HFFc6 (cell line): ENCODE measurements around the gene EPPIN. TPM values are rescaled to one million over a fixed set of nuclear protein-coding genes. Genes with fewer than 3 reads are reported as not detected.

Experiments used
- DNase-seq: peaks from one replicate; pipeline ENCODE4 v3.0.0-alpha.2; 2018
- H3K27ac Mint-ChIP-seq: 2 replicates; pipeline ENCODE4 v1.8.0; 2020; ENCODE audit warnings: mild to moderate bottlenecking, mixed read lengths
- H3K27me3 Mint-ChIP-seq: 2 replicates; pipeline ENCODE4 v1.8.0; 2021; ENCODE audit warnings: mild to moderate bottlenecking, moderate library complexity, mixed read lengths; ENCODE audit not compliant: insufficient read depth
- H3K36me3 Mint-ChIP-seq: 2 replicates; pipeline ENCODE4 v1.8.0; 2021; ENCODE audit warnings: low read depth, mixed read lengths
- H3K4me1 Mint-ChIP-seq: 2 replicates; pipeline ENCODE4 v1.8.0; 2020; ENCODE audit warnings: low read depth, mixed read lengths
- H3K4me3 Mint-ChIP-seq: 2 replicates; pipeline ENCODE4 v1.8.0; 2020; ENCODE audit warnings: mild to moderate bottlenecking, moderate library complexity, mixed read lengths
- H3K9me3 Mint-ChIP-seq: 2 replicates; pipeline ENCODE4 v1.8.0; 2020; ENCODE audit warnings: mild to moderate bottlenecking, mixed read lengths
- total RNA-seq, 6 experiments: library from RNA; stranded (reverse); fragmentation: NEBNext Ultra II Directional; extraction: Animal tissue kit (Norgen Biotek cat#: 25700); gene quantifications; 2 replicates in 1 of 6; 3 replicates in 5 of 6; pipeline ENCODE4 v1.2.3, GENCODE V29; 2021
- TF ChIP-seq, protein P1 (sequence below): fragments of 200-600 bp; sonication (generic); IDR thresholded peaks from 2 replicates; pipeline ENCODE4 v1.5.0; 2021; ENCODE audit warnings: antibody characterized with exemption, mild to moderate bottlenecking

Gene EPPIN
- total RNA-seq, 6 experiments from 2014 or later, result not detected

DNA sequence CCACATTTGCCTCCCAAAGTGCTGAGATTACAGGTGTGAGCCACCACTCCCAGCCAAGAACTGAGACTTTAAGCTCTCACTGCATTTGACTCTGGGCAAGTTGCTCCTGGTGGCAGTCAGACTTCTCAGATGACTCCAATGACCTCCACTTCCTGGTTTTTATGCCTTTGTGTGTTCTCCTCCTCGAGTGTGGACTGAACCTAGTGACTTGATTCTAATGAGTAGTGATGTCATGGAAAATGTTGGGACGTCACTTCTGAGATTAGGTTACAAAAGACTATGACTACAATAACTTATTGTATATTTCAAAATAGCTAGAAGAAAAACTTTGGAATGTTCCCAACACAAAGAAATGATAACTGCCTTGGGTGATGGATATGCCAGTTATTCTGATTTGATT lies 43.8 kb downstream of the EPPIN start:
- H3K4me3 Mint-ChIP-seq, result no peak overlapping the region
- H3K9me3 Mint-ChIP-seq, result no peaks in the 10 kb centered on the region
- H3K36me3 Mint-ChIP-seq, result no peaks in the 10 kb centered on the region
- no peak overlapping the region for H3K27ac Mint-ChIP-seq
- no peaks in the 10 kb centered on the region for H3K4me1 Mint-ChIP-seq
- peaks cover 9% of the 10 kb centered on the region; the same call in 1 of the 2 replicates for H3K27me3 Mint-ChIP-seq
- no peak for DNase-seq
- TF ChIP-seq, protein P1, sequence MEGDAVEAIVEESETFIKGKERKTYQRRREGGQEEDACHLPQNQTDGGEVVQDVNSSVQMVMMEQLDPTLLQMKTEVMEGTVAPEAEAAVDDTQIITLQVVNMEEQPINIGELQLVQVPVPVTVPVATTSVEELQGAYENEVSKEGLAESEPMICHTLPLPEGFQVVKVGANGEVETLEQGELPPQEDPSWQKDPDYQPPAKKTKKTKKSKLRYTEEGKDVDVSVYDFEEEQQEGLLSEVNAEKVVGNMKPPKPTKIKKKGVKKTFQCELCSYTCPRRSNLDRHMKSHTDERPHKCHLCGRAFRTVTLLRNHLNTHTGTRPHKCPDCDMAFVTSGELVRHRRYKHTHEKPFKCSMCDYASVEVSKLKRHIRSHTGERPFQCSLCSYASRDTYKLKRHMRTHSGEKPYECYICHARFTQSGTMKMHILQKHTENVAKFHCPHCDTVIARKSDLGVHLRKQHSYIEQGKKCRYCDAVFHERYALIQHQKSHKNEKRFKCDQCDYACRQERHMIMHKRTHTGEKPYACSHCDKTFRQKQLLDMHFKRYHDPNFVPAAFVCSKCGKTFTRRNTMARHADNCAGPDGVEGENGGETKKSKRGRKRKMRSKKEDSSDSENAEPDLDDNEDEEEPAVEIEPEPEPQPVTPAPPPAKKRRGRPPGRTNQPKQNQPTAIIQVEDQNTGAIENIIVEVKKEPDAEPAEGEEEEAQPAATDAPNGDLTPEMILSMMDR, result no peak

DNA sequence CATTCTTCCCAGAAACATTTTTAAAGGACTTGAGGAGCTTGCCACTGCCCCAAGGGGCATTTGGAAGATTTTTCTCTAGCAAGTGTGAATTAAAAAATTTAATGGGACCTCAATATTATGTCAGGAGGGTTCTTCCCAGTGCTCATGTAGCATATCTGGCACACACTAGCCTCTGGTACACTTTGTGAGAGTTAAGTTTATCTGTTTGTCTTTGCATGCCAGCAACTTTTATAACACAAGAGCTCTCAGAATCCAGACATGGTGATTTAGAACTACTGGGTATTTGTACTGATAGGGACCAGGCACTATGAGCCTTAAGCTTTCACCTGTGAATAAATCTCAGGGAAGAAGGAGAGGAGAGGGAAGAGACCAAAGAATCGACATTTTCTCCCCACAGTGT lies 44.6 kb downstream of the EPPIN start:
- no peaks in the 10 kb centered on the region for H3K9me3 Mint-ChIP-seq
- H3K4me1 Mint-ChIP-seq, result no peaks in the 10 kb centered on the region
- no peak for DNase-seq
- TF ChIP-seq, protein P1, result no peak
- H3K36me3 Mint-ChIP-seq, result no peaks in the 10 kb centered on the region
- H3K27ac Mint-ChIP-seq, result no peak overlapping the region
- no peak overlapping the region for H3K4me3 Mint-ChIP-seq
- H3K27me3 Mint-ChIP-seq, result peaks cover 7% of the 10 kb centered on the region; the same call in 1 of the 2 replicates

DNA sequence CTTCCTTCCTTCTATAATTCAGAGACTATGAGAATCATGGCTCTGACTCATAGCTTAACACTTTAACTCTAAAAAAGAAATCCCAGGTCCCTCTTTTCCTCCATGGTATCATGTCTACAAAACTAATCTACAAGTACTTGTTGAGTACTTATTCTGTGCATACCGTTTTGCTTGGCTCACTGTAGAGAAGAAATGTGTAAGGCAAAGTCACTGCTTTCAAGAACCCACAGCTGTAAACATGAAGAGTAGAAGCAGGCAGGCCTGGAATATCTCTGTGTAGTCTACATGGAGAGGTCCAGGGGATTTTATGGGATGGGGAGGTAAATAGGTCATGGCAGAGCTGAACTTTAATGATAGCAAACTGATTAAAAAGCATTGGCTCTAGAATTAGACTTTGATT lies 45.6 kb downstream of the EPPIN start:
- Mint-ChIP-seq H3K4me3 (no peak overlapping the region), H3K9me3 (no peaks in the 10 kb centered on the region), H3K27ac (no peak overlapping the region), H3K27me3 (peaks cover 13% of the 10 kb centered on the region), H3K4me1 (no peaks in the 10 kb centered on the region), H3K36me3 (no peaks in the 10 kb centered on the region)
- no peak for DNase-seq
- TF ChIP-seq, protein P1, result no peak

DNA sequence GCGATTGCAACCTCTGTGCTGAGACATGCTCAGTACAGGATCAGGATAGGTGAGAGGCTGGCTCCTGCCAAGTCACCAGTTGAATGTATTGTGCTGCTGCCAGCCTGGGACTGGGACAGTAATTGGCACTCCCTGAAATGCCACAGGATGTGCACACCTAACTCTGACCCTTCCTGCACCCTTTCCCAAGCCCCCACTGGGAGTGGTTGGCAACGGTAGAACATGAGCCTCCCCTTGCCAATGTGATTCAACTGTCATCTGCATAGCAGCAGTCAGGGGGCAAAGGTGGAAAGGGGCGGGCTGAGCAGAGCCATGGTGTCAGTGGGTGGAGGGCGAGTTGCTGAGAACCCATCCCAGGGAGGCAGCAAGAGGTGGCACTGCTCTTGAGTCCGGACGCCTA lies 47.2 kb downstream of the EPPIN start:
- H3K4me3 Mint-ChIP-seq, result no peak overlapping the region
- no peaks in the 10 kb centered on the region for H3K9me3 Mint-ChIP-seq
- no peaks in the 10 kb centered on the region for H3K4me1 Mint-ChIP-seq
- H3K27me3 Mint-ChIP-seq, result peaks cover 16% of the 10 kb centered on the region
- H3K36me3 Mint-ChIP-seq, result no peaks in the 10 kb centered on the region
- DNase-seq, result no peak
- no peak overlapping the region for H3K27ac Mint-ChIP-seq
- TF ChIP-seq, protein P1, result no peak

DNA sequence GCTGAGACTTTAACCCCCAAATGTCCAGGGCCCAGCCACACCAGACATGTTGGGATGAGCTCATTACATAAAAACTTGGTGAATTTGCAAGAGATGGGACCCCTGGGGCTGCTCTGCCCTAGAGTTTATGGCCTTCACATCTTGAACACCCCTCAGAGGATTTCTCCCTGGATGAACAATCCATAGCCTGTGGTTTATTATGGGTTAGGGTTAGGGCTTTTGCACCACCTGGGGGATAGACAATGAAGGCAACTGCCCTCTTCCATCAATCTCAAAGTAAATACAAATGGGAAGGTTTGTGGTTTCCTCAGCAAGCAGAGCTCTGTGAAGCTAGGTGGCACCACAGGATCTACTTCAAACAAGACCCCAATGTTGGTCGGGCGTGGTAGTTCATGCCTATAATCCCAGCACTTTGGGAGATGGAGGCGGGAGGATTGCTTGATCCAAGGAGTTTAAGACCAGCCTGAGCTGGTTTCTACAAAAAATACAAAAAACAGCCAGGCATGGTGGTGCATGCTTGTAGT lies 49.2 kb downstream of the EPPIN start:
- Mint-ChIP-seq H3K27me3 (peaks cover 18% of the 10 kb centered on the region), H3K4me3 (no peak overlapping the region), H3K36me3 (no peaks in the 10 kb centered on the region), H3K9me3 (no peaks in the 10 kb centered on the region), H3K27ac (no peak overlapping the region), H3K4me1 (no peaks in the 10 kb centered on the region)
- DNase-seq, result no peak
- TF ChIP-seq, protein P1, result no peak

DNA sequence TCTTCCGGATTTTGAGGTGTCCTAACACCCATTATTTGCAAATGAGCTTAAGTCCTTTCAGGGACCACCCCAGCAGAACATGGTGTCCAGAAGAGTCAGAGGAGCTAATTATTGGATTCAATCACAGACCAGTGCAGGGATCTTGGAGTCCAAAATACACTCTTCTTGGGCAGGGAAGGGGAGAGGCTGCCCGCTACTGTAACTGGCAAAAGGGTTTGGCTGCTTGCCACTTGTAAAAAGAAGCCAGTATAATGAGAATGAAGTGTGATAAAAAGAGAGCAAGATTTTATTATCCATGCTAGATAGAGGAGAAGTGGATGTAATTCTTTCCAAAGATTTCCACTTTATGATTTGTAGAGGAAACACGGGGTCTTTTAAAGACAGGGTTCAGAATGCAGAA lies 51.0 kb downstream of the EPPIN start:
- Mint-ChIP-seq H3K9me3 (no peaks in the 10 kb centered on the region), H3K4me3 (no peak overlapping the region), H3K27me3 (peaks cover 15% of the 10 kb centered on the region), H3K4me1 (no peaks in the 10 kb centered on the region), H3K36me3 (no peaks in the 10 kb centered on the region), H3K27ac (no peak overlapping the region)
- no peak for DNase-seq
- TF ChIP-seq, protein P1, result no peak
